OCI-LY7 (cell line): ENCODE results near the gene ASB13. TPM values are rescaled to one million over a fixed set of nuclear protein-coding genes. Genes with fewer than 3 reads are reported as not detected.

Experiments used
- BruUV-seq: library from RNA; stranded (reverse); fragments of 400-500 nt; replicated peaks from 2 replicates; lab custom pipeline; 2021; lab: Mats Ljungman, UMichigan
- CTCF ChIA-PET: fragments of 300-600 bp; sonication (Branson Sonifier 250); formaldehyde crosslinking; loops from one replicate; lab custom pipeline; 2022; ENCODE audit warnings: antibody characterized with exemption; ENCODE audit not compliant: unreplicated experiment; lab: Charles Lee
- POLR2A ChIA-PET: fragments of 300-600 bp; sonication (Branson Sonifier 250); formaldehyde crosslinking; loops from one replicate; lab custom pipeline; 2022; ENCODE audit warnings: antibody characterized with exemption; lab: Charles Lee
- DNase-seq: peaks from one replicate; pipeline ENCODE4 v3.0.0-alpha.2; 2015; ENCODE audit warnings: low spot score
- H2AFZ ChIP-seq: fragments of 200-600 bp; sonication (generic), shearing (Covaris generic); 2 replicates; pipeline ENCODE4 v1.6.1; 2014; ENCODE audit warnings: mild to moderate bottlenecking, antibody characterized with exemption, low read length, moderate library complexity
- H3K27ac ChIP-seq: fragments of 200-600 bp; sonication (generic); 2 replicates; pipeline ENCODE4 v1.5.1; 2014; ENCODE audit warnings: mixed run types, low read depth, mild to moderate bottlenecking, moderate library complexity, low read length, inconsistent platforms; ENCODE audit not compliant: poor library complexity, severe bottlenecking
- H3K36me3 ChIP-seq: fragments of 200-600 bp; sonication (generic); 2 replicates; pipeline ENCODE4 v1.6.1; 2014; ENCODE audit warnings: mild to moderate bottlenecking, antibody characterized with exemption, low read length, moderate library complexity, mixed read lengths; ENCODE audit not compliant: insufficient read depth
- H3K4me1 ChIP-seq: fragments of 200-600 bp; sonication (generic); 2 replicates; pipeline ENCODE4 v1.5.1; 2014; ENCODE audit warnings: mild to moderate bottlenecking, low read length; ENCODE audit not compliant: insufficient read depth, poor library complexity, severe bottlenecking
- H3K4me2 ChIP-seq: fragments of 200-600 bp; sonication (generic); 2 replicates; pipeline ENCODE4 v1.6.1; 2014; ENCODE audit warnings: mild to moderate bottlenecking, low read length
- H3K4me3 ChIP-seq: fragments of 200-600 bp; sonication (generic); 2 replicates; pipeline ENCODE4 v1.5.1; 2014; ENCODE audit warnings: mild to moderate bottlenecking, low read depth, low read length; ENCODE audit not compliant: poor library complexity, severe bottlenecking
- H3K79me2 ChIP-seq: fragments of 200-600 bp; sonication (generic); 2 replicates; pipeline ENCODE4 v1.6.1; 2016; ENCODE audit warnings: low read depth, mild to moderate bottlenecking, low read length, moderate library complexity, mixed read lengths; ENCODE audit not compliant: insufficient read depth
- H3K9me2 ChIP-seq: fragments of 200-600 bp; sonication (generic); 2 replicates; pipeline ENCODE4 v1.6.1; 2016; ENCODE audit warnings: mild to moderate bottlenecking, low read length, mixed read lengths; ENCODE audit not compliant: insufficient read depth
- H3K9me3 ChIP-seq: fragments of 200-600 bp; sonication (generic); 2 replicates; pipeline ENCODE4 v1.6.1; 2014; ENCODE audit warnings: mild to moderate bottlenecking, mixed run types, low read length, mixed read lengths
- H4K20me1 ChIP-seq: fragments of 200-600 bp; sonication (generic); 2 replicates; pipeline ENCODE4 v1.6.1; 2014; ENCODE audit warnings: mild to moderate bottlenecking, antibody characterized with exemption, low read length, moderate library complexity, mixed read lengths; ENCODE audit not compliant: insufficient read depth
- EZH2phosphoT487 ChIP-seq: fragments of 200-600 bp; sonication (generic); IDR thresholded peaks from 2 replicates; pipeline ENCODE4 v1.6.1; 2018; ENCODE audit warnings: low read depth, borderline replicate concordance, mild to moderate bottlenecking, mixed run types, antibody characterized with exemption, low read length, moderate library complexity, mixed read lengths
- intact Hi-C: fragments of 100-400 bp; cut with micrococcal nuclease; formaldehyde crosslinking; loops from one replicate; pipeline ENCODE4 v1.10.0; 2022; ENCODE audit not compliant: unreplicated experiment
- total RNA-seq, 2 experiments: library from RNA; depleted of rRNA in 1 of 2; stranded (reverse); fragments of >200 nt in 1 of 2; shearing (Covaris generic) in 1 of 2; gene quantifications; 2 replicates each; pipeline ENCODE4 v1.2.3, GENCODE V29; 2014 to 2022
- TF ChIP-seq, protein P1 (sequence below): fragments of 200-600 bp; sonication (generic); conservative IDR thresholded peaks from 2 replicates; pipeline ENCODE4 v1.5.1; 2014; ENCODE audit warnings: mild to moderate bottlenecking, antibody characterized with exemption, low read length, moderate library complexity, mixed read lengths

The ASB13 gene
- total RNA-seq, 2 experiments from 2014 or later = 25.6 to 108 TPM

DNA sequence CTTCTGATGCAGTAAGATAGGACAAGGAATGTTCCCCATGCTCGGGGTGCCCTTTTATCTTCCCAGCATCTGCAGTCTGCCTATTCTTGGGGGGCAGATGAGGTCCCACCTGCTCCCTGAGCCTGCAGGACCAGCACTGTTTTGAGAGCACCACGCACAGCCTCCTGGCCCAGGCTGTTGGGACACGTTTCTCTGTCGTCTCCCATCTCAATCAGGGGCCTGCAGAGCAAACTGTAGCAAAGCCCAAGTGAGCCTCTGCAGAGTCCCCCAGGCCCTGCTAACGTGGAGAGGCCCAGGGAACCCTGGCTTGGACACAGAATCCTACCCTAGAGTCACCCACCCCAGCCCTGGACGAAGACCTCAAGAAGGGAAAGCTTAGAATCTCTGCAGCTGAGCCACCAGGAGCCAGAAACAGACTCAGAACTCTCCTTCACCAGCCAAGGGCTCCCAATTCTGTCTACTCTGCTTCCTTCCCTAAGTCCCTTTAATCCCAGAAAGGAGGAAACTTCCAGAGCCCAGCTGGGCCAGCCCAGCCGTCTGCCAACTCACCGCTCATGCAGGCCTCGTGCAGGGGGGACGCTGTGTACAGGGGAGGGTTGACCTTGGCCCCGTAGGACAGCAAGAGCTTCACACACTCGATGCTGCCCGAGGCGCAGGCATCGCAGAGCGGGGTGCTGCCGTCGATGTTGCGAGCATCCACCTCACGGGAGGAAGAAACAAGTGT, 15.6 kb downstream of the ASB13 start:
- CTCF ChIA-PET = no interaction called here
- Histone ChIP-seq H3K4me2 (no peak overlapping the region), H3K36me3 (peaks cover 44% of the 10 kb centered on the region), H3K4me1 (peaks cover 56% of the 10 kb centered on the region), H3K27ac (no peak overlapping the region), H3K9me3 (no peaks in the 10 kb centered on the region), H3K4me3 (no peak overlapping the region), H4K20me1 (no peaks in the 10 kb centered on the region), H2AFZ (no peak overlapping the region), H3K79me2 (peaks cover 15% of the 10 kb centered on the region; the same call in 1 of the 2 replicates), H3K9me2 (no peaks in the 10 kb centered on the region)
- intact Hi-C loops = loop anchor here (10.0 kb wide), 1 partner anchor 694 kb away; no protein-coding TSS in a partner anchor
- TF ChIP-seq EZH2phosphoT487 = no peak
- TF ChIP-seq, protein P1, sequence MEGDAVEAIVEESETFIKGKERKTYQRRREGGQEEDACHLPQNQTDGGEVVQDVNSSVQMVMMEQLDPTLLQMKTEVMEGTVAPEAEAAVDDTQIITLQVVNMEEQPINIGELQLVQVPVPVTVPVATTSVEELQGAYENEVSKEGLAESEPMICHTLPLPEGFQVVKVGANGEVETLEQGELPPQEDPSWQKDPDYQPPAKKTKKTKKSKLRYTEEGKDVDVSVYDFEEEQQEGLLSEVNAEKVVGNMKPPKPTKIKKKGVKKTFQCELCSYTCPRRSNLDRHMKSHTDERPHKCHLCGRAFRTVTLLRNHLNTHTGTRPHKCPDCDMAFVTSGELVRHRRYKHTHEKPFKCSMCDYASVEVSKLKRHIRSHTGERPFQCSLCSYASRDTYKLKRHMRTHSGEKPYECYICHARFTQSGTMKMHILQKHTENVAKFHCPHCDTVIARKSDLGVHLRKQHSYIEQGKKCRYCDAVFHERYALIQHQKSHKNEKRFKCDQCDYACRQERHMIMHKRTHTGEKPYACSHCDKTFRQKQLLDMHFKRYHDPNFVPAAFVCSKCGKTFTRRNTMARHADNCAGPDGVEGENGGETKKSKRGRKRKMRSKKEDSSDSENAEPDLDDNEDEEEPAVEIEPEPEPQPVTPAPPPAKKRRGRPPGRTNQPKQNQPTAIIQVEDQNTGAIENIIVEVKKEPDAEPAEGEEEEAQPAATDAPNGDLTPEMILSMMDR = no peak
- POLR2A ChIA-PET = no interaction called here
- DNase-seq = no peak
- no TSS peak for BruUV-seq

DNA sequence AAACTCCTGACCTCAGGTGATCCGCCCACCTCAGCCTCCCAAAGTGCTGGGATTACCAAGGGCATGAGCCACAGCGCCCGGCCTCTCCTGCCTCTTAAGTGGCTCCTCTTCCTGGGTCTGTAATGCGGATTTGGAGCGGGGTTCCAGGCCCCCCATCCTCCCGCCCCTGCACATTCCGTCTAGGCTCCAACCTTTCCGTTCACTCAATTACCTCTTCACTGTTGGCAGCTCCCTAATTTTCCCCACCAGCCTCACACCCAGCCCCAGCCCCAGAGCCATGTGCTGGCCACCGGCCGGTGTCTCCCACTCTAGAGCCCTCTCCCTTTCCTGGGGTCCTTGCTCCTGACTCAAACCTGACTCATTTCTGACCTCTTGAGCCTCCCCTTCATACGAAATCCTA, 16.6 kb downstream of the ASB13 start:
- Histone ChIP-seq H3K4me1 (peaks cover 56% of the 10 kb centered on the region), H4K20me1 (no peaks in the 10 kb centered on the region), H3K4me2 (no peak overlapping the region), H3K27ac (no peak overlapping the region), H3K79me2 (peaks cover 9% of the 10 kb centered on the region; the same call in 1 of the 2 replicates), H3K4me3 (no peak overlapping the region), H3K36me3 (peaks cover 45% of the 10 kb centered on the region), H3K9me2 (no peaks in the 10 kb centered on the region), H2AFZ (no peak overlapping the region), H3K9me3 (no peaks in the 10 kb centered on the region)
- DNase-seq = no peak
- TF ChIP-seq EZH2phosphoT487 = no peak
- TF ChIP-seq, protein P1 = no peak
- BruUV-seq = no TSS peak
- ChIA-PET CTCF (no interaction called here), POLR2A (interaction anchor here (0.7 kb wide), 1 partner anchor 44 kb away, joined by 4 read pairs; no protein-coding TSS in a partner anchor)
- intact Hi-C loops = loop anchor here (10.0 kb wide), 1 partner anchor 695 kb away; no protein-coding TSS in a partner anchor
